HG03432 (cell line): ENCODE measurements around the gene IL1F10.

Experiments used
- ATAC-seq: cut with Tn5 transposase; IDR thresholded peaks from one replicate; pipeline ENCODE4 v1.9.1; 2021; ENCODE audit warnings: mild to moderate bottlenecking, moderate library complexity; ENCODE audit not compliant: unreplicated experiment

The IL1F10 gene

GRCh38 chr2:113067681-113068080 lies at the start of gene IL1F10:
Gene IL1F10 (plus strand): TSS chr2:113067970. CDS start chr2:113072739, 4,769 bp downstream.
- no peak for ATAC-seq

DNA sequence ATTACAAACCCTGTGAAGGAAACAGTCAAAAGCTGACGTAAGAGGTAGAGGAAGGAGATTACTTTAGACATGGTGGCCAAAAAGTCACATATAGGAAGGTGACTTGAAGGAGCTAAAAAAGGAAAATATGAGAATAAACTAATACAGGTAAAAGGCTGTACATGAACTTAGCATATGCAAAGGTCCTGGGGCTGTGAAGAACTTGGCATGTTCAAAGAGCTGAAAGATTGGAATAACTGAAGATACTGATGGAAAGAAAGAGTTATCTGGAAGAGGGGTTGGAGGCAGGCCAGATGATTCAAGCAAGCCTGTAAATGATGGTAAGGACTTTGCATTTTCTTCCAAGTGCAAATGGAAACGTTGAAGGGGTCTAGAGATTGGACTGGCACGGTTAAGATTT lies 49.3 kb upstream of the IL1F10 start:
- no peak for ATAC-seq

- no peak for ATAC-seq
These were observed 46.5 kb upstream of the IL1F10 start for GRCh38 chr2:113021312-113021711.

DNA sequence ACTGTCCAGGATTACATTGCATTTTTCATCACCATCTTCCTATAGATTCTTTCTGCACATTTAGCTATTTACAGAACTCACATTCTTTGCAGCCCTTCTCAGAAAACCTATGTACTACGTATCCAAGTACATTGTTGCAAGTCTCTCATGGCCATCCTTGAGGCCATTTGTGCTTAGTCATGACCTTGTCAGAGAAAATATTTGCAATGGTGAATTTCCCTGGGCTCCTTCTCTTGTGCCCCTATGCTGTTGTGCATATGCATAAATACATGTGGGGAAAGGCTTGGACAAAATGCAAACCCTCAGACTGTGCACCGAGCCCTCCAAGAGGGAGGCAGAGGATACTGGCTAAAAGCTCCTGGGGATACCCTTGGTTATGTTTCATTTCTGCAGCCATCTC lies 43.0 kb upstream of the IL1F10 start:
- no peak for ATAC-seq

DNA sequence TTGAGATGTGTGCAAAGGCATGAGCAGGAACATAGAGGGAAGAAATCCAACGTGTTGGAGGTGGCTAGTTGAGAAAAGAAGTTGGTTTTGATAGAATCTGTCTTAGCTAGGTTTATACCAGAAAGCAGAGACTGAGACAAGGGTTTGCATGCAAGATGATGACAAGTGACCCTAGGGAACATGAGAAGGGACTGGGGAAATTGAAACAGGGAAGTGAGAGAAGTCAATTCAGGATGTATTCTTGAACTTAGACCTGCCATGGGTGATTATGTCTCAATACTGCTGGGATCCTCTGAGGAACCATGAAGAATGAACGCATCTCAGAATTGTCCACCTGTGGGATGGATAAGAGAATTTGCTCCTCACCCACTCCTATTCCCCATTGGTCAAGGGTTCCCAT lies 42.0 kb upstream of the IL1F10 start:
- ATAC-seq = no peak

DNA sequence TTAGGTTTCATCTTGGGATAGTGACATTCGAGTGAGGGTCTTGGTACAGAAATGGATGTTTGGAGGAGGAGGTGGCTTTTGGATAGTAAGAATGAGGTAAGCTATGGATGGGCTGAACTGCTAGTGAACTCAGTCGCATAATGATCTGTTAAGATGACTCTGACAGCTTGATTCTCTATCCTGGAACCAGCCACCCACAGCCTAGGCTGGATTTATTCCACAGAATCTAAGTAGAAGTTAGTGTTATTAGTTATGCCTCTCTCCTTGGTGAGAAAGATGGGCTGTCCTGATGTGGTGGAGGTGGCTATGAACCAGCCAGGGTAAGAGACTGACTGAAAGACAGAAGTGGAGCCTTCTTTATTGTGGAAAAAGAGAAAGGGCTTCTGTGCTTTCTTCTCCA lies 40.1 kb upstream of the IL1F10 start:
- ATAC-seq = no peak

- ATAC-seq = no peak
These were observed 39.7 kb upstream of the IL1F10 start for GRCh38 chr2:113028112-113028511.

DNA sequence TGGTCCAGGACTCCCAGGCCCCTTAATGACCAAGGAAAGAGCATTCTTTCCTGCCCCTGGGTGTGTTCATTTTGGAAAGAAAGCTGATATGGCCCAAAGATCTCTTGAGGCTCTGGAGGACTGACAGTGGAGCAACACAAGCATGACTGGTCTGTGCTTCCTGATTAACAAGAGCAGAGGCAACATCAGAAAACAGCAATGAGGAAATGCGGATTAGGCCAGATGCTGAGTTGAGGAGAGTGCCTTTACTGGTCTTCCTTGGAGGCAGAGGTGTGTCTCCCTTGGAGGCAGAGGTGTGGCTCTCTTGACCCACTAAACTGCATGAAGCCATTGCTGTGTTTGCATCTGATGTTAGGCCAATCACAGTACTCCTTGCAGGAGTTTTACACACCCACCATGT lies 35.0 kb upstream of the IL1F10 start:
- no peak for ATAC-seq

GRCh38 chr2:113034016-113034415 lies 33.8 kb upstream of the IL1F10 start:
- ATAC-seq = no peak

DNA sequence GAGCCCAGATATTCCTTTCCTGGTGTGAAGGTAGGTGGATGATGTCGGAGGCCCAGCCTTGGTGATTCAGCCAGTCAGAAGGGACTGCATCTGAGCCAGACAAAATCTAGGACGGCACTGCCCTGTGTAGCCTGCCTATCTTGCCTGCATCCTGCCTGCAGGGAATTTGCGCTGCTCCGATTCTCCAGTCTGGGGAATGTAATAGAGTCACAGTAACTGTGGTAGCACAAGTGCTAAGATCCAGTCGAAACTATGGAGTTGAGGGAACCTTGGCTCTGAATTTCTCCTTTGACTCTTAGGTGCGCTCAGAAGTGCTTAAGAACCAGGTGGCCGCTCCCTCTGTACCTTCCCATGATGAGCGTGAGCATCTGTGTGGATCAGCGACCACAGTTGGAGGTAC lies 31.0 kb upstream of the IL1F10 start:
- ATAC-seq = no peak

DNA sequence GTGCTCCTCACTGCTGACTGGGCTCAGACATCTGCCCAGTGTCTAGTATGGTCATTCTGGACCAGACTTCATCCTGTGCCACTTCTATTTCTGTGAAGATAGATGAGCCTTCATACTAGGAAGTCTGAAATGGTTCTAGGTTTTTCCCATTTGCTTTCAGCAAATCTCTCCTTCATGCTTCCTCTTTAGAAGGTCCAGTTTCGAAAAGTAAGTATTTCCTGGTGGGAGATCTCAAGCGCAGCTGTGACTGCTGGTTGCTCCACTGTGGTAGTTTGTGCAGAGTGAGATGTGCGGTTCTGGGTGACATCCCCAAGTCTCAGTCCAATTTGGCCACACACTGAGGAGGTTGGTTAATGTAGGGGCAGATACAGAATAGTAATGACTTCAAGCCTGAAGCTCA lies 29.5 kb upstream of the IL1F10 start:
- ATAC-seq = no peak

DNA sequence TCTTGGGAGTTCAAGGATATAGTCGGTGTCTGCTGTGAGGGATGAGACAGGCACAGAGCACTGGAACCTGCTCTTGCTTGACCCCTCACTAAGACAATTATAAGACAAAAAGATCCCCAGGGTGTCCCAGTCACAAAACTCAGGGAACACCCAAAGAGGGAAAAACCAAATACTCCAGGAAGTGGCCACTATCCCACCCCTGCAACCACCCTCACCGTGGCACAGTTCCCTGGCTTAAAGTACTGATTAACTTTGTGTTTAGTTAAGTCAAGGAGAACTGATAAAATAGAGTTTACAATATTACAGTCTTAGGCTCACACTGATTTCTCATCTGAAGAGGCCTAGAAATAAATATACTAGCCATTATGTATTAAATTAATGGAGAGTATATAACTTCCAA lies 28.6 kb upstream of the IL1F10 start:
- no peak for ATAC-seq

DNA sequence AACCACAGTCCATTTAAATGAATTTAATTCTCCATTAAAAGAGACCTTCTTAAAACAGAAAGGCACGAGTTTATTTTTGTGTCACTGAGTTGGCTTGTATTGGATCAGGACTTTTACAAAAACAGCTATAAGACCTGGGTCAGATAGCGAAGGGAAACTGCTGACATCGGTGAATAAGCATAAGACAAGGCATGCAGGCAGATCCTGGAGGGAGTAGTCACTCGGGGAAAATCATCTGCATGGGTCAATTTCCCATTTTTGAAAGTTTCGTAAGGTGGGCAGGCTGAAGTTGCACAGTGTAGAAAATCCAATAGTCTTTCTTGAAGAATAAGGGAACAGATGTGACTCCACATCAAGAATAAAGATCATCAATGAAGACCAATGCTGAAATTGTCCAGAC lies 28.1 kb upstream of the IL1F10 start:
- ATAC-seq = no peak

- ATAC-seq = no peak
These were observed 25.9 kb upstream of the IL1F10 start for GRCh38 chr2:113041871-113042270.

DNA sequence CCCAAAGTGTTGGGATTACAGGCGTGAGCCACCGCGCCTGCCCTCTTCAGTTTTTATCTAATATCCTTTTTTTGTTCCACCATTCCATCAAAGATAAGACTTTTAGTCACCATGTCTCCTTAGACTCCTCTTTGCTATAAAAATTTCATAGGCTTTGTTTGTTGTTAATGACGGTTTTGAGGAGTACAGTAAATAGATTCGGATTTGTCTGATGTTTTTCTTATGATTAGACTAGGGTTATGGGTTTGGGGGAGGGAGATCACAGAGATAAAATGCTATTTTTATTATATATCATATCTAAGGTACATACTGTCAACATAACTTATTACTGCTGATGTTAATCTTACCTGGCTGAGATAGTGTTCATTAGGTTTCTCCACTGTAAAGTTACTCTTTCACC lies 21.3 kb upstream of the IL1F10 start:
- no peak for ATAC-seq

GRCh38 chr2:113050921-113051895 lies 16.6 kb upstream of the IL1F10 start:
- no peak for ATAC-seq

DNA sequence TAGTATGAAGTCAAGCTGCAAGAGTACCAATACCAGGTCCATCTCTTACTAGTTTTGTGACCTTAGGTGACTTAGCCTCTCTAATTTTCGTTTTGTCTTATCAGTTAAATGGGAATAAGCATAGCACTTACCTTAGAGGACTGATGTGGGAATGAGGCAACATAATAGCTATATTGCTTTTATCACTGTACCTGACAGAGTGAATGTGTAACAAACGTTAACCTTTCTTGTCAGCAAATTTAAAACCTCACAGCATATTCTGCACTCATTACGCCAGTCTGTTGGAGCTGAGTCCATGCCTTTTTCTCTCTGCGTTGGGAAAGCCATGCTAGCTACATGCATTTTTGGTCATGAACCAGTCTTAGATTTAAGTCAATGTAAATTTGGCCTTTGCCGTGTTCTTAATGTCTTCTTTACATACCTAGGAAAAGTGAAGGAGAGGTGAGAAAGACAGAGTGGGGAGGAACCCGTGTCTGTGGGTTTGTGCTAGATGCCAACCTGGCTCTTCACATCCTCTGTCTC lies 15.3 kb upstream of the IL1F10 start, which contains the start of gene IL36B:
Gene IL36B, minus strand, starts transcription at position 472 of the 522 bp plus-strand sequence.
- ATAC-seq = no peak

DNA sequence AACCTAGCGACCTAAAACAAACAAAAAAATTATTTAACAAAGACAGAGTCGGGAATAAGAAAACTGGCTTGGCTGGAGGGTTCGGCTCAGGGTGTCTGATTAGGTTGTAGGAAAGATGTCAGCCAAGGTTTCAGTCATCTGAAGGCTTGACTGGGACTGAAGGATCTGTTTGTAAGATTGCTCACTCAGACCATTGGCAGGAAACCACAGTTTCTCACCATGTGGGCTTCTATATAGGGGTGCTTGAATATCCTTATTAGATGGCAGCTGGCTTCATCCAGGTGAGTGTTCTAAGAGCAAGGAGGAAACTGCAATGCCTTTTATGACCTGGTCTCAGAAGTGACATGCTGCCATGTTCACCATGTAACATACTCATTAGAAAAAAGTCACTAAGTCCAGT lies 14.1 kb upstream of the IL1F10 start:
- ATAC-seq = no peak

DNA sequence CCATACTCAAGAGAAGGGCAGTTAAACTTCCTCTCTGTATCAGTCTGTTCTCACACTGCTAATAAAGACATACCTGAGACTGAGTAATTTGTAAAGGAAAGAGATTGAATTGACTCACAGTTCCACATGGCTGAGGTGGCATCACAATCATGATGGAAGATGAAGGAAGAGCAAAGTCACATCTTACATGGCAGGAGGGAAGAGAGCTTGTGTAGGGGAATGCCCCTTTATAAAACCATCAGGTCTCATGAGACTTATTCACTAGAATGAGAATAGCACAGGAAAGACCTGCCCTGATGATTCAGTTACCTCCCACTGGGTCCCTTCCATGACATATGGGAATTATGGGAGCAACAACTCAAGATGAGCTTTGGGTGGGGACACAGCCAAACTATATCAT lies 13.7 kb upstream of the IL1F10 start:
- ATAC-seq = no peak

- no peak for ATAC-seq
These were observed 11.2 kb upstream of the IL1F10 start for GRCh38 chr2:113056521-113056920.

DNA sequence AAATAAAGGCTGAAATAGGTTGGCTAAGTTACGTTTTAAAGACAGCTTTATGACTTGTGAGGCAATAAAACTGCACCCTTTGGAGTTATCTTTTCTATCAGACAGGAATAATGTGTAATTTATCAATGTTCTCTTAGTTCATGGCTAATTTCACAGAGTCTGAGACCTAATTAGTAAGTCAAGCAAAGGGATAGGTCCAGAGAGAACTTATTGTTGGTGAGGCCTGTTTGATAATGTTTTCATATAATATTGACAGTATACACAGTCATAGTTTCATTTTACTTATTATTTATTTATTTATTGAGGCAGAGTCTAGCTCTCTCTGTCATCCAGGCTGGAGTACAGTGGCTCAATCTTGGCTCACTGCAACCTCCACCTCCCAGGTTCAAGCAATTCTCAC lies 10.7 kb upstream of the IL1F10 start:
- ATAC-seq = no peak

DNA sequence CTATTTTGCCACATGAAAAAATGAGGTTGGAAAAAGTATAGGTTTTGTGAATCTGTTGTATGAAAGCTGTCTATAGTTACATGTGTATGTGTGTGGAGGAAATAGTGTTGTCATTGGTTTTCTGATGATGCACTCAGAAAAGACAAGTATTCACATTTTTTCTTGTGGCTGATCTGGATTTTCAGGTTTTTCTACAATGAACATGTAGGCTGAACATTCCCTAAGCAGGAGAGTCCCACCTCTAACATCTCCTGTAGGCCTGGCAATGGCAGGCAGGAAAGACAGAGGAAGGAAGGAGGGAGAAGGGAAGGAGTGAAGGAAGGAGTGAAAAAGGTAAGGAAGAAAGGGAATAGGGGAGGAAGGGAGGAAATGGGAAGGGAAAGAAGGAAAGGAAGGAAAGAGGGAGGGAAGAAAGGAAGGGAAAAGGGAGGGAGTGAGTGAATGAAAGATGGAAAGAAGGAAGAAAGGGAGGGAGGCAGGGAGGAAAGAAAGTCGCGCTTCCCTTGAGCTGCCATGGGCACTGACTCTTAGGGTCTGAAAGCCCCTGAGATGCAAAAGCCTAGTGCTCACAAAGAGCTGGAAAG lies 9.3 kb upstream of the IL1F10 start:
- no peak for ATAC-seq
